Glutamatergic neuron (in vitro differentiated cells): ENCODE results near the gene NFIA. TPM values are rescaled to one million over a fixed set of nuclear protein-coding genes. Genes with fewer than 3 reads are reported as not detected.

Experiments
- DNase-seq: peaks from one replicate; pipeline ENCODE4 v3.0.0; 2022
- H3K27ac Mint-ChIP-seq: one replicate; pipeline ENCODE4 v1.8.0; 2020; ENCODE audit warnings: mild to moderate bottlenecking, mixed read lengths, inconsistent platforms; ENCODE audit not compliant: unreplicated experiment
- H3K27me3 Mint-ChIP-seq: one replicate; pipeline ENCODE4 v1.8.0; 2020; ENCODE audit warnings: mild to moderate bottlenecking, moderate library complexity, mixed read lengths, inconsistent platforms; ENCODE audit not compliant: unreplicated experiment
- H3K36me3 Mint-ChIP-seq: one replicate; pipeline ENCODE4 v1.8.0; 2020; ENCODE audit warnings: mild to moderate bottlenecking, mixed read lengths, inconsistent platforms; ENCODE audit not compliant: unreplicated experiment
- H3K4me1 Mint-ChIP-seq: one replicate; pipeline ENCODE4 v1.8.0; 2020; ENCODE audit warnings: mild to moderate bottlenecking, low read depth, mixed read lengths, inconsistent platforms; ENCODE audit not compliant: unreplicated experiment
- H3K4me3 Mint-ChIP-seq: one replicate; pipeline ENCODE4 v1.8.0; 2020; ENCODE audit warnings: mild to moderate bottlenecking, mixed read lengths, inconsistent platforms; ENCODE audit not compliant: unreplicated experiment
- H3K9me3 Mint-ChIP-seq: one replicate; pipeline ENCODE4 v1.8.0; 2020; ENCODE audit warnings: mild to moderate bottlenecking, moderate library complexity, mixed read lengths, inconsistent platforms; ENCODE audit not compliant: unreplicated experiment
- CTCF ChIP-seq: fragments of 200-600 bp; sonication (generic); IDR thresholded peaks from one replicate; pipeline ENCODE4 v1.5.0; 2021; ENCODE audit not compliant: partially characterized antibody, unreplicated experiment
- total RNA-seq: library from RNA; stranded (reverse); fragmentation: NEBNext Ultra II Directional; extraction: Animal tissue kit (Norgen Biotek cat#: 25700); gene quantifications from one replicate; pipeline ENCODE4 v1.2.1, GENCODE V29; 2021; ENCODE audit not compliant: unreplicated experiment

Gene NFIA
- total RNA-seq, 1 donor from 2014 or later = 16.4 TPM

- no peaks in the 10 kb centered on the region for H3K36me3 Mint-ChIP-seq
- no peak for TF ChIP-seq CTCF
- H3K27ac Mint-ChIP-seq = no peak overlapping the region
- H3K27me3 Mint-ChIP-seq = peaks cover 13% of the 10 kb centered on the region
- no peak for DNase-seq
- peaks cover 30% of the 10 kb centered on the region for H3K4me1 Mint-ChIP-seq
- H3K9me3 Mint-ChIP-seq = peaks cover 6% of the 10 kb centered on the region
- peak overlapping the region; percentile 91 for H3K4me3 Mint-ChIP-seq
Measured at GRCh38 chr1:61078618-61079295, 3.6 kb upstream of the NFIA start.

- Mint-ChIP-seq H3K9me3 (peaks cover 11% of the 10 kb centered on the region), H3K4me3 (peak overlapping the region; percentile 37)
Measured at GRCh38 chr1:61079296-61079897, 3.0 kb upstream of the NFIA start.

GRCh38 chr1:61079898-61080336 is 2.4 kb upstream of the NFIA start:
- Mint-ChIP-seq H3K4me3 (peak overlapping the region; percentile 37), H3K4me1 (peaks cover 35% of the 10 kb centered on the region), H3K9me3 (peaks cover 11% of the 10 kb centered on the region), H3K27ac (no peak overlapping the region), H3K27me3 (peaks cover 15% of the 10 kb centered on the region), H3K36me3 (no peaks in the 10 kb centered on the region)
- no peak for TF ChIP-seq CTCF
- peak; percentile 27 for DNase-seq

More at GRCh38 chr1:61079296-61079897, 3.0 kb upstream of the NFIA start:
- peaks cover 15% of the 10 kb centered on the region for H3K27me3 Mint-ChIP-seq
- no peak for DNase-seq
- H3K36me3 Mint-ChIP-seq = no peaks in the 10 kb centered on the region
- no peak overlapping the region for H3K27ac Mint-ChIP-seq
- no peak for TF ChIP-seq CTCF
- H3K4me1 Mint-ChIP-seq = peaks cover 32% of the 10 kb centered on the region

- H3K4me1 Mint-ChIP-seq = peaks cover 36% of the 10 kb centered on the region
- peaks cover 15% of the 10 kb centered on the region for H3K27me3 Mint-ChIP-seq
- H3K27ac Mint-ChIP-seq = no peak overlapping the region
- H3K4me3 Mint-ChIP-seq = peak overlapping the region; percentile 14
- TF ChIP-seq CTCF = no peak
- no peaks in the 10 kb centered on the region for H3K36me3 Mint-ChIP-seq
- peaks cover 11% of the 10 kb centered on the region for H3K9me3 Mint-ChIP-seq
- no peak for DNase-seq
Measured at GRCh38 chr1:61080413-61081143, 1.8 kb upstream of the NFIA start.
